Uterus (tissue), 2 donors: Measurements from ENCODE around the gene IL6R.

ENCODE experiments used
- CTCF ChIP-seq, 4 experiments: fragments of 200-600 bp in 2 of 4; fragments of 450-650 bp in 2 of 4; sonication (generic) in 2 of 4; IDR thresholded peaks; one replicate each; pipeline ENCODE4 v1.5.1; 2016 to 2019; ENCODE audit warnings: antibody characterized with exemption in 4 of 4, mild to moderate bottlenecking in 2 of 4, moderate library complexity in 1 of 4
- POLR2A ChIP-seq, 2 donors: fragments of 450-650 bp; IDR thresholded peaks; one replicate each; pipeline ENCODE4 v1.6.1; 2016; ENCODE audit warnings: antibody characterized with exemption in 2 of 2, mild to moderate bottlenecking in 1 of 2, moderate library complexity in 1 of 2

- TF ChIP-seq CTCF (IDR thresholded peaks at IDR 0.05) = no peak
- TF ChIP-seq POLR2A (IDR thresholded peaks at IDR 0.05) = no peak
Observed at GRCh38 chr1:154499446-154499845, 94.3 kb downstream of the IL6R start.
